HepG2 (cell line): ENCODE measurements around the gene APBB3. TPM values are rescaled to one million over a fixed set of nuclear protein-coding genes. Genes with fewer than 3 reads are reported as not detected.

Experiments
- ATF4 ChIP-seq, 2 experiments: fragments of 450-650 bp in 1 of 2; sonication (generic) in 1 of 2; formaldehyde crosslinking; IDR thresholded peaks; 2 replicates each; pipeline versions ENCODE4 v1.5.0 to v1.8.0; 2020 to 2022; ENCODE audit warnings: mild to moderate bottlenecking in 1 of 2, missing genetic modification reagents in 1 of 2
- BCL6 ChIP-seq: IDR thresholded peaks from 2 replicates; pipeline ENCODE4 v1.6.1; 2016; ENCODE audit warnings: missing genetic modification reagents, missing compliant biosample characterization
- CREB1 ChIP-seq, 2 experiments: fragments of 450-650 bp in 1 of 2; IDR thresholded peaks; 2 replicates each; pipeline ENCODE4 v1.6.1; 2016 to 2017; ENCODE audit warnings: control low read depth in 1 of 2, mild to moderate bottlenecking in 1 of 2, missing compliant biosample characterization in 1 of 2, missing genetic modification characterization in 1 of 2
- ELK4 ChIP-seq: sonication (generic); formaldehyde crosslinking; IDR thresholded peaks from 2 replicates; pipeline ENCODE4 v1.9.0; 2021; ENCODE audit warnings: missing genetic modification reagents, borderline replicate concordance
- EP300 ChIP-seq, 3 experiments: sonication (generic) in 1 of 3; formaldehyde crosslinking in 1 of 3; IDR thresholded peaks; 2 replicates each; pipeline versions ENCODE4 v1.5.1 to v1.6.1; 2011 to 2020; ENCODE audit warnings: low read depth in 2 of 3, low read length in 2 of 3, borderline replicate concordance in 1 of 3, improper control_type of control experiment in 1 of 3, mild to moderate bottlenecking in 1 of 3, missing genetic modification reagents in 1 of 3, moderate library complexity in 1 of 3
- HDAC2 ChIP-seq: sonication (generic); formaldehyde crosslinking; IDR thresholded peaks from 2 replicates; pipeline ENCODE4 v1.4.0; 2020; ENCODE audit warnings: missing genetic modification reagents
- HNF4A ChIP-seq: sonication (generic); formaldehyde crosslinking; IDR thresholded peaks from 2 replicates; pipeline ENCODE4 v1.4.0; 2020; ENCODE audit warnings: missing genetic modification reagents
- HOXA5 ChIP-seq: sonication (generic); formaldehyde crosslinking; IDR thresholded peaks from 2 replicates; pipeline ENCODE4 v1.4.0; 2020; ENCODE audit warnings: missing genetic modification reagents
- MAFK ChIP-seq, 2 experiments: IDR thresholded peaks in 1 of 2; conservative IDR thresholded peaks in 1 of 2; 2 replicates each; pipeline ENCODE4 v1.6.1; 2011; ENCODE audit warnings: improper control_type of control experiment in 2 of 2, low read length in 2 of 2
- MIER3 ChIP-seq: IDR thresholded peaks from 2 replicates; pipeline ENCODE4 v1.6.1; 2016; ENCODE audit warnings: missing compliant biosample characterization, borderline replicate concordance
- MIXL1 ChIP-seq: IDR thresholded peaks from 2 replicates; pipeline ENCODE4 v1.6.1; 2016
- NFYC ChIP-seq: IDR thresholded peaks from 2 replicates; pipeline ENCODE4 v1.6.1; 2016; ENCODE audit warnings: missing genetic modification reagents, missing compliant biosample characterization
- SKI ChIP-seq: fragments of 450-650 bp; IDR thresholded peaks from one replicate; pipeline ENCODE4 v1.6.1; 2018; ENCODE audit warnings: mild to moderate bottlenecking; ENCODE audit not compliant: partially characterized antibody
- SKIL ChIP-seq: sonication (generic); formaldehyde crosslinking; IDR thresholded peaks from 2 replicates; pipeline ENCODE4 v1.8.0; 2022; ENCODE audit warnings: missing genetic modification reagents, mild to moderate bottlenecking, moderate library complexity, borderline replicate concordance
- TEF ChIP-seq: sonication (generic); formaldehyde crosslinking; IDR thresholded peaks from 2 replicates; pipeline ENCODE4 v1.5.0; 2020; ENCODE audit warnings: missing genetic modification reagents
- ZKSCAN8 ChIP-seq: IDR thresholded peaks from 2 replicates; pipeline ENCODE4 v1.6.1; 2016; ENCODE audit warnings: borderline replicate concordance, missing genetic modification reagents, missing compliant biosample characterization
- ZMYM4 ChIP-seq: sonication (generic); formaldehyde crosslinking; IDR thresholded peaks from 2 replicates; pipeline ENCODE4 v1.8.1; 2023; ENCODE audit warnings: mild to moderate bottlenecking, missing genetic modification reagents
- ZNF281 ChIP-seq: sonication (generic); formaldehyde crosslinking; IDR thresholded peaks from 2 replicates; pipeline ENCODE4 v1.4.0; 2020; ENCODE audit warnings: missing genetic modification reagents, borderline replicate concordance
- ZNF556 ChIP-seq: sonication (generic); formaldehyde crosslinking; IDR thresholded peaks from 2 replicates; pipeline ENCODE4 v1.4.0; 2020; ENCODE audit warnings: mild to moderate bottlenecking, missing genetic modification reagents, borderline replicate concordance
- ZNF614 ChIP-seq: IDR thresholded peaks from 2 replicates; pipeline ENCODE4 v1.6.1; 2018; ENCODE audit warnings: missing biosample characterization, missing genetic modification reagents, inconsistent platforms, borderline replicate concordance
- ZNF629 ChIP-seq: sonication (generic); formaldehyde crosslinking; conservative IDR thresholded peaks from 2 replicates; pipeline ENCODE4 v1.5.0; 2020; ENCODE audit warnings: missing genetic modification reagents
- polyA plus RNA-seq, 8 experiments: library from polyadenylated mRNA; depleted of rRNA in 3 of 8; stranded (reverse) in 7 of 8; unstranded in 1 of 8; fragments of >200 nt; fragmentation: Illumina TruSeq in 4 of 8; extraction: Trizol in 4 of 8; gene quantifications; 2 replicates each; pipeline versions ENCODE4 v1.2.1 to v1.2.3, GENCODE V29; 2011 to 2016; ENCODE audit warnings: low read depth in 4 of 8, missing spikeins in 1 of 8, mixed read lengths in 1 of 8; ENCODE audit not compliant: insufficient read depth in 1 of 8
- total RNA-seq, 5 experiments: library from RNA; depleted of rRNA; stranded (reverse); fragments of >200 nt; fragmentation: Illumina TruSeq; extraction: Trizol; gene quantifications; 2 replicates each; pipeline ENCODE4 v1.2.3, GENCODE V29; 2016; ENCODE audit warnings: low read depth in 1 of 5

The APBB3 gene
- total and polyA plus RNA-seq, 2 of the 13 experiments (the other 11 are each of a cell fraction or from before 2014, with no cell fraction given) = 0.38 to 0.78 TPM

GRCh38 chr5:140607031-140607430 lies 42.6 kb upstream of the APBB3 start (continued):
- TF ChIP-seq SKIL (CRISPR knock-in tag) (peak; percentile 52; the same call in 1 of the 2 replicates), ATF4 (CRISPR knock-in tag; IDR thresholded peaks at IDR 0.05) (peak; percentile 55 to 98; a peak in 3 of 4 replicates), SKI (peak; percentile 89), NFYC (CRISPR knock-in tag) (no peak), MIXL1 (CRISPR knock-in tag) (peak; percentile 96), MIER3 (CRISPR knock-in tag) (peak; percentile 89), ZKSCAN8 (CRISPR knock-in tag) (peak; percentile 80; the same call in 1 of the 2 replicates), MAFK (conservative IDR thresholded peaks at IDR 0.05 in 1 of 2, IDR thresholded peaks at IDR 0.05 in 1 of 2; ENCODE audit: low read length in 2 of 2) (no peak), BCL6 (peak; percentile 86), HDAC2 (CRISPR knock-in tag) (peak; percentile 81), HOXA5 (CRISPR knock-in tag) (peak; percentile 92), CREB1 (IDR thresholded peaks at IDR 0.05) (no peak), CREB1 (CRISPR knock-in tag; IDR thresholded peaks at IDR 0.05) (peak; percentile 75), ZNF614 (CRISPR knock-in tag) (0 out of 2 replicates have a peak, but pooled peaks have one; percentile 37), EP300 (IDR thresholded peaks at IDR 0.05; ENCODE audit: low read depth in 2 of 2, low read length in 2 of 2) (peak in 1 of 2 experiments; percentile 91; a peak in 3 of 4 replicates), EP300 (CRISPR knock-in tag; IDR thresholded peaks at IDR 0.05; ENCODE audit: borderline replicate concordance) (peak; percentile 52; the same call in 1 of the 2 replicates), ZMYM4 (CRISPR knock-in tag) (peak; percentile 32; the same call in 1 of the 2 replicates), ELK4 (CRISPR knock-in tag) (no peak), ZNF629 (CRISPR knock-in tag) (peak; percentile 57; the same call in 1 of the 2 replicates), HNF4A (CRISPR knock-in tag) (peak; percentile 95), ZNF281 (CRISPR knock-in tag) (peak; percentile 24; the same call in 1 of the 2 replicates), ZNF556 (CRISPR knock-in tag) (no peak), TEF (CRISPR knock-in tag) (peak; percentile 91)
